Nephron progenitor cell (in vitro differentiated cells): ENCODE measurements around the gene TIMM22.
"Not testable (repeated sequence)": the region's sequence is repeated elsewhere in the genome, so short reads cannot be mapped to it uniquely, and the experiment has no call there.

Source experiments
- DNase-seq: peaks from one replicate; pipeline ENCODE4 v3.0.0; 2021
- H3K27ac Mint-ChIP-seq: 2 replicates; pipeline ENCODE4 v1.8.0; 2021; ENCODE audit warnings: mild to moderate bottlenecking, moderate library complexity, mixed read lengths
- H3K27me3 Mint-ChIP-seq: 2 replicates; pipeline ENCODE4 v1.8.0; 2021; ENCODE audit warnings: mild to moderate bottlenecking, low read depth, mixed read lengths; ENCODE audit not compliant: poor library complexity
- H3K36me3 Mint-ChIP-seq: 2 replicates; pipeline ENCODE4 v1.8.0; 2021; ENCODE audit warnings: low read depth, mixed read lengths
- H3K4me1 Mint-ChIP-seq: 2 replicates; pipeline ENCODE4 v1.8.0; 2021; ENCODE audit warnings: mixed read lengths
- H3K4me3 Mint-ChIP-seq: 2 replicates; pipeline ENCODE4 v1.8.0; 2021; ENCODE audit warnings: mild to moderate bottlenecking, moderate library complexity, mixed read lengths
- H3K9me3 Mint-ChIP-seq: 2 replicates; pipeline ENCODE4 v1.8.0; 2021; ENCODE audit warnings: mild to moderate bottlenecking, moderate library complexity, mixed read lengths
- TF ChIP-seq, protein P1 (sequence below): fragments of 200-600 bp; sonication (generic); IDR thresholded peaks from 2 replicates; pipeline ENCODE4 v1.5.0; 2021; ENCODE audit warnings: antibody characterized with exemption

The TIMM22 gene

GRCh38 chr17:996554-997344, at the start of gene TIMM22:
Gene TIMM22 (plus strand): TSS chr17:997129. CDS start chr17:997143, 14 bp downstream.
- H3K27me3 Mint-ChIP-seq, result peaks cover 7% of the 10 kb centered on the region
- peak within 1 kb of the TSS; percentile 100 for H3K27ac Mint-ChIP-seq
- peaks cover 8% of the 10 kb centered on the region for H3K9me3 Mint-ChIP-seq
- peaks cover 18% of the 10 kb centered on the region for H3K36me3 Mint-ChIP-seq
- peaks cover 23% of the 10 kb centered on the region for H3K4me1 Mint-ChIP-seq
- TF ChIP-seq, protein P1, sequence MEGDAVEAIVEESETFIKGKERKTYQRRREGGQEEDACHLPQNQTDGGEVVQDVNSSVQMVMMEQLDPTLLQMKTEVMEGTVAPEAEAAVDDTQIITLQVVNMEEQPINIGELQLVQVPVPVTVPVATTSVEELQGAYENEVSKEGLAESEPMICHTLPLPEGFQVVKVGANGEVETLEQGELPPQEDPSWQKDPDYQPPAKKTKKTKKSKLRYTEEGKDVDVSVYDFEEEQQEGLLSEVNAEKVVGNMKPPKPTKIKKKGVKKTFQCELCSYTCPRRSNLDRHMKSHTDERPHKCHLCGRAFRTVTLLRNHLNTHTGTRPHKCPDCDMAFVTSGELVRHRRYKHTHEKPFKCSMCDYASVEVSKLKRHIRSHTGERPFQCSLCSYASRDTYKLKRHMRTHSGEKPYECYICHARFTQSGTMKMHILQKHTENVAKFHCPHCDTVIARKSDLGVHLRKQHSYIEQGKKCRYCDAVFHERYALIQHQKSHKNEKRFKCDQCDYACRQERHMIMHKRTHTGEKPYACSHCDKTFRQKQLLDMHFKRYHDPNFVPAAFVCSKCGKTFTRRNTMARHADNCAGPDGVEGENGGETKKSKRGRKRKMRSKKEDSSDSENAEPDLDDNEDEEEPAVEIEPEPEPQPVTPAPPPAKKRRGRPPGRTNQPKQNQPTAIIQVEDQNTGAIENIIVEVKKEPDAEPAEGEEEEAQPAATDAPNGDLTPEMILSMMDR, result peak; percentile 97
- peak within 1 kb of the TSS; percentile 96 for H3K4me3 Mint-ChIP-seq
- peak; percentile 94 for DNase-seq

DNA sequence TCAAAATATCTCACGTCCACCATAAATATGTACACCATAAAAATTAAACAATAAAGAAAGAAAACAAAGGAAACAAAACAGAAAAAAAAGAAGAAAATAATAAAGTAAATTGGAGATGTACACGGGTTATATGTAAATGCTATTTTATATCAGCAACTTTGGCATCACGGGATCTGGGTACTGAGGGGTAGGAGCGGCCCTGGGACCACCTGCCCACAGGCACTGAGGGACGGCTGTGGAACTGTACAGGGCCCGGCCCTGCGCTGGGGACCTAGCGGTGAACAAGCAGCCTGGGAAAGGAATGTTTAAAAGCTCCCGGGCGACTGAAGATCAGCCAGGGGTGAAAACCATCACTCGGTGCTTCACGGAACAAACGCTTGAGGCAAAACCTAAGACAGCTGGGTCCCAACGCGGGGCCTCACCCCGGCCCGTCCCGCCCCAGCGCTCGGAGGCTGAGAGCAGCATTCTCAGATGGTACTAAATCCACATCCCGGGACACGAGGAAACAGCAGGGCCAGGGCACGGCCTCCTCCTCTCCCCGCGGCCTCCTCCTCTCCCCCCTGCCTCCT, 48.6 kb upstream of the TIMM22 start:
- Mint-ChIP-seq H3K27me3 (no peaks in the 10 kb centered on the region), H3K4me1 (peaks cover 57% of the 10 kb centered on the region), H3K36me3 (peaks cover 24% of the 10 kb centered on the region), H3K27ac (peak overlapping the region; percentile 50), H3K4me3 (no peak overlapping the region), H3K9me3 (no peaks in the 10 kb centered on the region)
- TF ChIP-seq, protein P1, result no peak
- peak; percentile 55 for DNase-seq

- TF ChIP-seq, protein P1, result no peak
- Mint-ChIP-seq H3K4me3 (peak overlapping the region; percentile 47), H3K4me1 (peaks cover 52% of the 10 kb centered on the region), H3K36me3 (peaks cover 23% of the 10 kb centered on the region), H3K9me3 (no peaks in the 10 kb centered on the region), H3K27me3 (no peaks in the 10 kb centered on the region), H3K27ac (peak overlapping the region; percentile 96)
- DNase-seq, result peak; percentile 25
These were observed 47.2 kb upstream of the TIMM22 start for GRCh38 chr17:949623-950303.

GRCh38 chr17:951325-952132, 45.4 kb upstream of the TIMM22 start:
- peak; percentile 81 for DNase-seq
- TF ChIP-seq, protein P1, result no peak
- H3K27me3 Mint-ChIP-seq, result no peaks in the 10 kb centered on the region
- peaks cover 21% of the 10 kb centered on the region for H3K36me3 Mint-ChIP-seq
- H3K27ac Mint-ChIP-seq, result peak overlapping the region; percentile 97
- H3K9me3 Mint-ChIP-seq, result no peaks in the 10 kb centered on the region
- H3K4me3 Mint-ChIP-seq, result peak overlapping the region; percentile 44
- peaks cover 54% of the 10 kb centered on the region for H3K4me1 Mint-ChIP-seq

GRCh38 chr17:952592-952991, 44.3 kb upstream of the TIMM22 start:
- not testable (repeated sequence) for H3K4me3 Mint-ChIP-seq
- Mint-ChIP-seq H3K27ac (peak overlapping the region; percentile 93), H3K4me1 (peaks cover 63% of the 10 kb centered on the region)

More at GRCh38 chr17:952592-952991, 44.3 kb upstream of the TIMM22 start:
- not testable (repeated sequence) for H3K27me3 Mint-ChIP-seq, DNase-seq, H3K9me3 Mint-ChIP-seq
- H3K36me3 Mint-ChIP-seq, result peaks cover 24% of the 10 kb centered on the region
